ENCODE results near the gene DYSF.

DYSF gene

DNA sequence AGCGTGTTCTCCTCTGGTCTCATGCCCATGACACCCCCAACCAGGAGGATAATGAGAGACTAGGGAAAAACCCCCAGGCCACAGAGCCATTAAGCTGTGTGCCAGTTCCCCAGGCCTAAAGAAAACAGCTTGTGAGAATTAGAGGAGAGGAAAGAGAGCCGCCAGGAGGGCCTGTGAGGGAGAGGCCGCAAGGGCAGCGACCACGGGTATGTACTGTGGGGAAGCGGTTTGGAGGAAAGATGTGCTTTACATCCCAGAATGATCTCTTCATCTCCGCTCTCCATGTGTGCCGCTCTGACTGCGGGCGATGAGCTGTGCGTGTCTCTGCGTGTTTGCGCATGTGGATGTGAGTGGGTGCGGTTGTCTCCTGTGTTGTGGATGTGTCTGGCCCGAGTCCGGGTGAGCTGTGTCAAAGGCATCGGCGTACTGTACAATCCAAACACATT, 82.9 kb downstream of the DYSF start:
- no peak overlapping the region for H3K4me3 ChIP-seq (ENCODE audit: control insufficient read depth, low read depth, low read length)
- DNase-seq (ENCODE audit: low read depth): peak; percentile 84
- TF ChIP-seq, protein P1, sequence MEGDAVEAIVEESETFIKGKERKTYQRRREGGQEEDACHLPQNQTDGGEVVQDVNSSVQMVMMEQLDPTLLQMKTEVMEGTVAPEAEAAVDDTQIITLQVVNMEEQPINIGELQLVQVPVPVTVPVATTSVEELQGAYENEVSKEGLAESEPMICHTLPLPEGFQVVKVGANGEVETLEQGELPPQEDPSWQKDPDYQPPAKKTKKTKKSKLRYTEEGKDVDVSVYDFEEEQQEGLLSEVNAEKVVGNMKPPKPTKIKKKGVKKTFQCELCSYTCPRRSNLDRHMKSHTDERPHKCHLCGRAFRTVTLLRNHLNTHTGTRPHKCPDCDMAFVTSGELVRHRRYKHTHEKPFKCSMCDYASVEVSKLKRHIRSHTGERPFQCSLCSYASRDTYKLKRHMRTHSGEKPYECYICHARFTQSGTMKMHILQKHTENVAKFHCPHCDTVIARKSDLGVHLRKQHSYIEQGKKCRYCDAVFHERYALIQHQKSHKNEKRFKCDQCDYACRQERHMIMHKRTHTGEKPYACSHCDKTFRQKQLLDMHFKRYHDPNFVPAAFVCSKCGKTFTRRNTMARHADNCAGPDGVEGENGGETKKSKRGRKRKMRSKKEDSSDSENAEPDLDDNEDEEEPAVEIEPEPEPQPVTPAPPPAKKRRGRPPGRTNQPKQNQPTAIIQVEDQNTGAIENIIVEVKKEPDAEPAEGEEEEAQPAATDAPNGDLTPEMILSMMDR (IDR thresholded peaks at IDR 0.05; ENCODE audit: control insufficient read depth, insufficient read depth, low read depth, low read length, missing control alignments): no peak

GRCh38 chr2:71538241-71538640, 84.9 kb downstream of the DYSF start:
- TF ChIP-seq, protein P1 (IDR thresholded peaks at IDR 0.05; ENCODE audit: control insufficient read depth, insufficient read depth, low read depth, low read length, missing control alignments): no peak
- no peak for DNase-seq (ENCODE audit: low read depth)
- H3K4me3 ChIP-seq (ENCODE audit: control insufficient read depth, low read depth, low read length): no peak overlapping the region

DNA sequence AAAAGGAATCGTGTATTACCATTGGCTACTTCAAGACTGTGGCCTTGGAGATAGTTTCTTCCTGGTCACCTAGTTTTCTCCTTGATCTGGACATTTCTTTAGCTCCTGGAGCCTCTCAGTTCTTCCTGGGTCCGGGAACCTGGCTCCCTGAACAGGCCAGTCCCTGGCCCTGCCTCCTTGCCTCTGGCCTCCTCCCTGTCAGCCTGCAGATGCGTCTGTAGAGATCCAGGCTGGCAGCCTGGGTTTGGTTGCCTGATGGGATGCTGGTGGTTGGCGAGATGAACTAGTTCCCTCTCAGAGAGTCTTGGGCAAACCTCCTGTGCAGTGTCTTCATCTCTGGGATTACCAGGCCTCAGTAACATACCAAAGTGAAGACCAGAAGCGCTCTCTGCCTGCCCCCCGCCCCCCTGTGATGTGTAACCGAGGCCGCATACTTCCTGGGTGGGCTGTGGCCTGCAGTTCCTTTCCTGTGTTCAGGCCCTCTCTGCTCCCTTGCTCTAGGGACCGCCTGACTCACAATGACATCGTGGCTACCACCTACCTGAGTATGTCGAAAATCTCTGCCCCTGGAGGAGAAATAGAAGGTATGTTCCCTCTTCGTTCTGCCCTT, 85.4 kb downstream of the DYSF start:
- TF ChIP-seq, protein P1 (IDR thresholded peaks at IDR 0.05; ENCODE audit: control insufficient read depth, insufficient read depth, low read depth, low read length, missing control alignments): no peak
- no peak overlapping the region for H3K4me3 ChIP-seq (ENCODE audit: control insufficient read depth, low read depth, low read length)
- no peak for DNase-seq (ENCODE audit: low read depth)

- no peak for DNase-seq (ENCODE audit: low read depth)
- no peak overlapping the region for H3K4me3 ChIP-seq (ENCODE audit: control insufficient read depth, low read depth, low read length)
- TF ChIP-seq, protein P1 (IDR thresholded peaks at IDR 0.05; ENCODE audit: control insufficient read depth, insufficient read depth, low read depth, low read length, missing control alignments): no peak
Observed at GRCh38 chr2:71540818-71541217, 87.5 kb downstream of the DYSF start.

- TF ChIP-seq, protein P1 (IDR thresholded peaks at IDR 0.05; ENCODE audit: control insufficient read depth, insufficient read depth, low read depth, low read length, missing control alignments): no peak
- no peak overlapping the region for H3K4me3 ChIP-seq (ENCODE audit: control insufficient read depth, low read depth, low read length)
- DNase-seq (ENCODE audit: low read depth): no peak
Observed at GRCh38 chr2:71544919-71545571, 91.7 kb downstream of the DYSF start.

DNA sequence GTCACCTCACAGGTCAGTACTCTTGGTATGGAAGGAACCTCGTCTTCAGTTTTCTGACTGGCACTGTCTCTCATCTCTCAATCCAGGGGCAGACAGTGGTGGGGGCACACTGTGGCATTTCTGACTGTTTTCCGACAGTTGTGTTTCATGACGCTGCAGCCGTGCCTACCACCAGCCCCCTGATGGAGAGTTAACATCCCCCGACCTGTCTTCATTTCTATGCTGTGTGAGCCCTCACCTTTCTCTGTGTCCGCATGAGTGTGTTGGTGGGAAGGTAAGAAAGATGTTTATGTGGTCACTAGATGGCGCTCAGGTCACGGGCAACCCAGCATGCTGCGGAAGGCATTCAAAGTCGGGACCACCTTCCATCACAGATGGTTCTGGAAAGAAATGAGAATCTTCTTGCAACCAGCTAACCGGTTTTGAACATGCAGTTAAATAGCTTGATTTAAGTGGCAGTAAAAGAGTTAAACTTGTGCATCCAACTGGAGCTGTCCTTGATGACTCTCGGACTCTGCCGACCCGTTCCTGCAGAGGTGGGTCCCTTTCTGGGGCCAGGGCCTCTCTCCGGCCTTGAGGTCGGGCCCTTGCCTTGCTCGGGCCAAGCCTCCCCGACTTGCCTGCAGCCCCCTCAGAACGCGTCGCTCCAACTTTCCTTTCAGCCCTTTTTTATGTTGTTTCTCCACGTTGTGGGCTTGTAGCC, 92.4 kb downstream of the DYSF start:
- TF ChIP-seq, protein P1 (IDR thresholded peaks at IDR 0.05; ENCODE audit: control insufficient read depth, insufficient read depth, low read depth, low read length, missing control alignments): peak; percentile 82
- no peak overlapping the region for H3K4me3 ChIP-seq (ENCODE audit: control insufficient read depth, low read depth, low read length)
- DNase-seq (ENCODE audit: low read depth): no peak

Measured in AG09309 (cell line).